ENCODE results near the gene RNF39. TPM values are rescaled to one million over a fixed set of nuclear protein-coding genes. Genes with fewer than 3 reads are reported as not detected.

The RNF39 gene
- total RNA-seq, 6 experiments from 2014 or later: not detected

DNA sequence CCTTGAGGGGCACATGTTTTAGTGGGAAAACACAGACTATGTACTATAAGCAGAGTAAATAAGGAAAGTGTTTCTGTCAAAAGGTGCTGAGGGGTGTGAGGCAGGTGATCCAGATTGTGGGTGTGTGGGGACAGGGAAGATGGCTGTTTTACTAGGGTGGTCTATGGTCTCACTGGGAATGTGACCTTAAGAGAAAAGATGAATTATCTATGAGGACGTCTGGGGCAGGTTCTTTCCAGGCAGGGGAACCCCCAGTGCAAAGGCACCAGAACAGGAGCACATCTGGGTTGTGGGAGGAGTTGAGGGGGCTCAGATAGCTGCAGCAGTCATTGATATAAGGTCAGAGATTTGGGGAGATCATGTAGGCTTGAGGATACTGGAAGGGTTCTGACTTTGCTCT is 32.7 kb downstream of the RNF39 start:
- TF ChIP-seq CTCF (IDR thresholded peaks at IDR 0.05): no peak
- TF ChIP-seq POLR2A (IDR thresholded peaks at IDR 0.05): no peak
- no peak overlapping the region for H3K27ac ChIP-seq
- intact Hi-C loops (cut with DNase I): no loop called here
- H3K4me1 ChIP-seq: no peaks in the 10 kb centered on the region
- H3K36me3 ChIP-seq: no peaks in the 10 kb centered on the region
- DNase-seq (no peak), ATAC-seq (no peak)
- H3K27me3 ChIP-seq: no peaks in the 10 kb centered on the region
- WGBS (ENCODE audit: insufficient coverage, low coverage, low lambda C conversion rate, missing lambda C conversion rate): 38% methylated on average over 1 of the region's 1 CpG
- H3K4me3 ChIP-seq: no peak overlapping the region
- H3K9me3 ChIP-seq: no peaks in the 10 kb centered on the region

DNA sequence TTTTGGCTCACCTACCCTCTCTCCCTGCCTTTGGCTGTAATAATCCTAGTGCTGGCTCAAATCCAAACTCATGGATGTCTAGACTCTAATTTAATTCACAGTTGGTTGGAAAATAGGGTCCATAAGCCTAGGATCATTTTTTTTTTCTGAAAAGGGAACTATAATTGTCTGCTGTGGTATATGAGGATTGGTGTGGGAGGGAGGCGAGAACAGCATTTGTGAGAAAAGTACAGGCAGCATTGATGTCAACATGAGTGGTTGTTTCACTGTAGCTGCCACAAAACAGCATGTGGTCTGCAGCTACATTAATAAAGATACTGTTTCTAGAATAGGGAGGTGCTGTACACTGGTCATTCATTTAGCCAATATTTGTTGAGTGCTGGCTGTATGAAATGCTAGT is 33.1 kb downstream of the RNF39 start:
- Histone ChIP-seq H3K27ac (no peak overlapping the region), H3K4me1 (no peaks in the 10 kb centered on the region), H3K27me3 (no peaks in the 10 kb centered on the region), H3K36me3 (no peaks in the 10 kb centered on the region), H3K4me3 (no peak overlapping the region), H3K9me3 (no peaks in the 10 kb centered on the region)
- no peak for DNase-seq
- no peak for TF ChIP-seq CTCF (IDR thresholded peaks at IDR 0.05)
- TF ChIP-seq POLR2A (IDR thresholded peaks at IDR 0.05): no peak
- WGBS (ENCODE audit: insufficient coverage, low coverage, low lambda C conversion rate, missing lambda C conversion rate): 83% methylated on average over 1 of the region's 1 CpG
- no peak for ATAC-seq
- intact Hi-C loops (cut with DNase I): no loop called here

GRCh38 chr6:30041821-30042220 is 33.7 kb downstream of the RNF39 start:
- intact Hi-C loops (cut with DNase I): no loop called here
- TF ChIP-seq POLR2A (IDR thresholded peaks at IDR 0.05): no peak
- no peak for TF ChIP-seq CTCF (IDR thresholded peaks at IDR 0.05)
- no peak overlapping the region for H3K27ac ChIP-seq
- H3K9me3 ChIP-seq: no peaks in the 10 kb centered on the region
- H3K4me3 ChIP-seq: no peak overlapping the region
- no peaks in the 10 kb centered on the region for H3K36me3 ChIP-seq
- no peak for ATAC-seq
- DNase-seq: no peak
- no peaks in the 10 kb centered on the region for H3K4me1 ChIP-seq
- H3K27me3 ChIP-seq: no peaks in the 10 kb centered on the region
- 59% methylated on average over 4 of the region's 4 CpGs for WGBS (ENCODE audit: insufficient coverage, low coverage, low lambda C conversion rate, missing lambda C conversion rate)

DNA sequence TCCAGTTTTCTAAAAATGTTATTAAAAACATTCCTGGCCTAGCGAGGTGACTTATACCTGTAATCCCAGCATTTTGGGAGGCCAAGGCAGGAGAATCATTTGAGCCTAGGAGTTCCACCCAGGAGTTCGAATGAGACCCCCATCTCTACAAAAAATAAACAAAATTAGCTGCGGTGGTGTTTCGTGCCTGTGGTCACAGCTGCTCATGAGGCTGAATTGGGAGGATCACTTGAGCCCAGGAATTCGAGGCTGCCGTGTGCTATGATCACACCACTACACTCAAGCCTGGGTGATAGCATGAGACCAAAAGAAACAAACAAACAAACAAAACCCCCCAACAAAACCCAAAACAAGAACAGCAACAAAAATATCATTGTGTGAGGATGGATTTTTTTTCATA is 34.3 kb downstream of the RNF39 start:
- H3K4me3 ChIP-seq: no peak overlapping the region
- no peaks in the 10 kb centered on the region for H3K4me1 ChIP-seq
- ATAC-seq (no peak), DNase-seq (no peak)
- no peak overlapping the region for H3K27ac ChIP-seq
- no peaks in the 10 kb centered on the region for H3K27me3 ChIP-seq
- 63% methylated on average over 1 of the region's 6 CpGs for WGBS (ENCODE audit: insufficient coverage, low coverage, low lambda C conversion rate, missing lambda C conversion rate)
- intact Hi-C loops (cut with DNase I): no loop called here
- no peaks in the 10 kb centered on the region for H3K9me3 ChIP-seq
- no peak for TF ChIP-seq POLR2A (IDR thresholded peaks at IDR 0.05)
- TF ChIP-seq CTCF (IDR thresholded peaks at IDR 0.05): no peak
- no peaks in the 10 kb centered on the region for H3K36me3 ChIP-seq

- Histone ChIP-seq H3K27ac (no peak overlapping the region), H3K9me3 (no peaks in the 10 kb centered on the region), H3K27me3 (no peaks in the 10 kb centered on the region), H3K36me3 (no peaks in the 10 kb centered on the region), H3K4me3 (no peak overlapping the region), H3K4me1 (peaks cover 0 to 8% (median 0%) of the 10 kb centered on the region in 4 donors)
- TF ChIP-seq CTCF (IDR thresholded peaks at IDR 0.05) (peak; percentile 50 to 53 (median 52)), POLR2A (IDR thresholded peaks at IDR 0.05) (no peak)
- intact Hi-C loops (cut with DNase I): no loop called here
- ATAC-seq (peak; percentile 61 to 73 (median 66)), DNase-seq (no peak)
- WGBS (ENCODE audit: insufficient coverage, low coverage, low lambda C conversion rate, missing lambda C conversion rate): 48% methylated on average over 4 of the region's 4 CpGs
Observed at GRCh38 chr6:30037182-30037788, 38.3 kb downstream of the RNF39 start.
